ENCODE results near the gene HSD17B14. TPM values are rescaled to one million over a fixed set of nuclear protein-coding genes. Genes with fewer than 3 reads are reported as not detected.
"Not testable (repeated sequence)": the region's sequence is repeated elsewhere in the genome, so short reads cannot be mapped to it uniquely, and the experiment has no call there.

HSD17B14 gene
- total RNA-seq (10 to 100 TPM; 14.1 to 20.1 (median 18.3) TPM), polyA plus RNA-seq (10 to 100 TPM in 1 of 3 donors, 1 to 10 TPM in 2; 4.3 to 21.0 (median 4.9) TPM)

GRCh38 chr19:48836089-48837017 is at the start of gene HSD17B14:
Gene HSD17B14 (minus strand): TSS chr19:48836491. CDS start chr19:48836411, 80 bp downstream.
- Histone ChIP-seq H3K27ac (peak within 1 kb of the TSS; percentile 71 to 86 (median 82)), H3K27me3 (no peaks in the 10 kb centered on the region), H3K36me3 (peaks cover 0 to 24% (median 2%) of the 10 kb centered on the region in 4 donors), H3K4me3 (peak within 1 kb of the TSS; percentile 30 to 51 (median 41)), H3K9me3 (no peaks in the 10 kb centered on the region), H3K4me1 (peaks cover 0 to 27% (median 21%) of the 10 kb centered on the region in 4 donors)
- 15 to 37% methylated on average over 35 of the region's 35 CpGs for WGBS, 2 donors
- intact Hi-C loops (cut with DNase I) = loop anchor here (1.0 to 5.0 kb wide), 4 partner anchors 24 to 189 kb away; partner anchors contain the start of genes CA11 and FTL
- peak; percentile 83 for DNase-seq
- TF ChIP-seq CTCF (IDR thresholded peaks at IDR 0.05) (peak in 3 of 4 experiments; percentile 1 to 40 (median 1)), POLR2AphosphoS5 (IDR thresholded peaks at IDR 0.05) (no peak)

GRCh38 chr19:48883726-48884125 is 47.4 kb upstream of the HSD17B14 start:
- H3K27me3 ChIP-seq = no peaks in the 10 kb centered on the region
- peaks cover 0 to 4% (median 0%) of the 10 kb centered on the region in 4 donors for H3K36me3 ChIP-seq
- 94 to 96% methylated on average over 7 of the region's 7 CpGs for WGBS, 2 donors
- no peak overlapping the region for H3K4me3 ChIP-seq
- H3K4me1 ChIP-seq = no peaks in the 10 kb centered on the region
- TF ChIP-seq POLR2AphosphoS5 (IDR thresholded peaks at IDR 0.05) (no peak), CTCF (IDR thresholded peaks at IDR 0.05) (no peak), EP300 (IDR thresholded peaks at IDR 0.05) (no peak), POLR2A (IDR thresholded peaks at IDR 0.05) (no peak)
- DNase-seq = no peak
- no peaks in the 10 kb centered on the region for H3K9me3 ChIP-seq
- intact Hi-C loops (cut with DNase I) = no loop called here
- no peak overlapping the region for H3K27ac ChIP-seq

- H3K27ac ChIP-seq = peak overlapping the region in 1 of 4 donors; percentile 17
- no peak overlapping the region for H3K4me3 ChIP-seq
Observed at GRCh38 chr19:48881741-48882657, 45.7 kb upstream of the HSD17B14 start.

GRCh38 chr19:48879696-48880095 is 43.4 kb upstream of the HSD17B14 start:
- WGBS, 2 donors = 93 to 94% methylated on average over 9 of the region's 9 CpGs
- not testable (repeated sequence) for H3K4me3 ChIP-seq, DNase-seq, H3K27me3 ChIP-seq, H3K9me3 ChIP-seq
- H3K27ac ChIP-seq = peak overlapping the region in 2 of 4 donors; percentile 24 to 43
- H3K36me3 ChIP-seq = peaks cover 0 to 34% (median 6%) of the 10 kb centered on the region in 4 donors
- intact Hi-C loops (cut with DNase I) = loop anchor here (10.0 kb wide), 1 partner anchor 555 kb away; the partner anchor contains the start of gene EMP3
- H3K4me1 ChIP-seq = peaks cover 0 to 26% (median 24%) of the 10 kb centered on the region in 4 donors

More at GRCh38 chr19:48881741-48882657, 45.7 kb upstream of the HSD17B14 start:
- intact Hi-C loops (cut with DNase I) = no loop called here
- no peak for TF ChIP-seq POLR2A (IDR thresholded peaks at IDR 0.05)
- TF ChIP-seq POLR2AphosphoS5 (IDR thresholded peaks at IDR 0.05) = no peak
- no peak for TF ChIP-seq EP300 (IDR thresholded peaks at IDR 0.05)
- TF ChIP-seq CTCF (IDR thresholded peaks at IDR 0.05) = no peak
- H3K27me3 ChIP-seq = no peaks in the 10 kb centered on the region
- peaks cover 0 to 11% (median 0%) of the 10 kb centered on the region in 4 donors for H3K36me3 ChIP-seq
- no peak for DNase-seq
- H3K4me1 ChIP-seq = peaks cover 0 to 6% (median under 1%) of the 10 kb centered on the region in 4 donors
- whole genome bisulfite sequencing, 2 donors = 88 to 90% methylated on average over 30 of the region's 30 CpGs
- H3K9me3 ChIP-seq = no peaks in the 10 kb centered on the region

Measured in sigmoid colon (tissue), 7 donors.